Uterus (tissue), 4 donors: ENCODE data around the gene BEND4. TPM values are rescaled to one million over a fixed set of nuclear protein-coding genes. Genes with fewer than 3 reads are reported as not detected.

Source experiments
- DNase-seq, 2 donors: peaks; one replicate each; pipeline ENCODE4 v3.0.0-alpha.2; 2019 to 2020
- H3K27ac ChIP-seq, 2 donors: fragments of 200-600 bp; sonication (generic); 1 replicate in 1 of 2; 2 replicates in 1 of 2; pipeline ENCODE4 v1.5.1; 2016 to 2018
- H3K27me3 ChIP-seq, 2 donors: fragments of 200-600 bp; sonication (generic); one replicate each; pipeline ENCODE4 v1.5.1; 2018 to 2019; ENCODE audit warnings: control low read depth in 1 of 2
- H3K36me3 ChIP-seq, 2 donors: fragments of 200-600 bp; sonication (generic); one replicate each; pipeline ENCODE4 v1.5.1; 2019; ENCODE audit warnings: control low read depth in 1 of 2
- H3K4me1 ChIP-seq, 2 donors: fragments of 200-600 bp; sonication (generic); one replicate each; pipeline ENCODE4 v1.5.1; 2018 to 2019; ENCODE audit warnings: control low read depth in 1 of 2
- H3K4me3 ChIP-seq, 2 donors: fragments of 200-600 bp; sonication (generic); 1 replicate in 1 of 2; 2 replicates in 1 of 2; pipeline ENCODE4 v1.5.1; 2018 to 2019; ENCODE audit warnings: mild to moderate bottlenecking in 1 of 2
- H3K9me3 ChIP-seq, 2 donors: fragments of 200-600 bp; sonication (generic); one replicate each; pipeline ENCODE4 v1.5.1; 2019; ENCODE audit warnings: control low read depth in 1 of 2
- POLR2A ChIP-seq, 2 donors: fragments of 450-650 bp; IDR thresholded peaks; one replicate each; pipeline ENCODE4 v1.6.1; 2016; ENCODE audit warnings: antibody characterized with exemption in 2 of 2, mild to moderate bottlenecking in 1 of 2, moderate library complexity in 1 of 2
- intact Hi-C: fragments of 100-400 bp; cut with DNase I; formaldehyde crosslinking; loops from one replicate; pipeline ENCODE4 v1.15.1; 2023; ENCODE audit warnings: low total_unique reads
- total RNA-seq, 4 donors: library from RNA; depleted of rRNA in 3 of 4; stranded (reverse); fragments of >200 nt in 3 of 4; gene quantifications; one replicate each; pipeline versions ENCODE4 v1.1.0 to v1.2.4, GENCODE V29; 2014 to 2023
- TF ChIP-seq, protein P1 (sequence below), 4 experiments: fragments of 200-600 bp in 2 of 4; fragments of 450-650 bp in 2 of 4; sonication (generic) in 2 of 4; IDR thresholded peaks; one replicate each; pipeline ENCODE4 v1.5.1; 2016 to 2019; ENCODE audit warnings: antibody characterized with exemption in 4 of 4, mild to moderate bottlenecking in 2 of 4, moderate library complexity in 1 of 4
- donor health status: DM: yes; HTN: yes; CAD: no.

BEND4 gene
- total RNA-seq, 4 donors from 2014 or later: 0.14 to 13.8 (median 0.65) TPM

GRCh38 chr4:42078184-42078801, 74.2 kb downstream of the BEND4 start:
- Histone ChIP-seq H3K36me3 (no peaks in the 10 kb centered on the region), H3K4me1 (no peaks in the 10 kb centered on the region), H3K27me3 (no peaks in the 10 kb centered on the region), H3K9me3 (no peaks in the 10 kb centered on the region), H3K4me3 (no peak overlapping the region), H3K27ac (no peak overlapping the region)
- TF ChIP-seq, protein P1, sequence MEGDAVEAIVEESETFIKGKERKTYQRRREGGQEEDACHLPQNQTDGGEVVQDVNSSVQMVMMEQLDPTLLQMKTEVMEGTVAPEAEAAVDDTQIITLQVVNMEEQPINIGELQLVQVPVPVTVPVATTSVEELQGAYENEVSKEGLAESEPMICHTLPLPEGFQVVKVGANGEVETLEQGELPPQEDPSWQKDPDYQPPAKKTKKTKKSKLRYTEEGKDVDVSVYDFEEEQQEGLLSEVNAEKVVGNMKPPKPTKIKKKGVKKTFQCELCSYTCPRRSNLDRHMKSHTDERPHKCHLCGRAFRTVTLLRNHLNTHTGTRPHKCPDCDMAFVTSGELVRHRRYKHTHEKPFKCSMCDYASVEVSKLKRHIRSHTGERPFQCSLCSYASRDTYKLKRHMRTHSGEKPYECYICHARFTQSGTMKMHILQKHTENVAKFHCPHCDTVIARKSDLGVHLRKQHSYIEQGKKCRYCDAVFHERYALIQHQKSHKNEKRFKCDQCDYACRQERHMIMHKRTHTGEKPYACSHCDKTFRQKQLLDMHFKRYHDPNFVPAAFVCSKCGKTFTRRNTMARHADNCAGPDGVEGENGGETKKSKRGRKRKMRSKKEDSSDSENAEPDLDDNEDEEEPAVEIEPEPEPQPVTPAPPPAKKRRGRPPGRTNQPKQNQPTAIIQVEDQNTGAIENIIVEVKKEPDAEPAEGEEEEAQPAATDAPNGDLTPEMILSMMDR (IDR thresholded peaks at IDR 0.05): no peak
- no peak for TF ChIP-seq POLR2A (IDR thresholded peaks at IDR 0.05)
- intact Hi-C loops: no loop called here
- no peak for DNase-seq

DNA sequence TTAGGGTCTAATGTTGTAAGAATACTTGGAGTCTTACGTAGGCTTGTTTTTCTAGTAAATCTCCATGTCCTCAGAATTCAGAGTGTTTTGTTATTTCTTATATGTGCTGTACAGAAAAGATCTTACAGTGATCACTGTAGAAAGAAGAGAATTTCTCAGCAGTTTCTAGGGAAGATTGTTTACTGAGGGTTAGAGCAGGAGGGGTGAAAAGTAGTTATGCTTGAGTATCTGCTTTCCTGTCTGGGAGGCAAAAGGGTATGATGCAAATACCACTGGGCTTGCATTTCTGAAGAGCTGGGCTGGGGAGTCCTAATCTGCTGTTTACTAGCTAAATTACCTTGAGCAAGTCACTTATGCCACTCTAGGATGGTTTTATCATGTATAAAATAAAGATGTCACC, 78.2 kb downstream of the BEND4 start:
- no peaks in the 10 kb centered on the region for H3K4me1 ChIP-seq
- no peak for TF ChIP-seq POLR2A (IDR thresholded peaks at IDR 0.05)
- DNase-seq: no peak
- H3K9me3 ChIP-seq: no peaks in the 10 kb centered on the region
- H3K27me3 ChIP-seq: no peaks in the 10 kb centered on the region
- no peak overlapping the region for H3K4me3 ChIP-seq
- H3K36me3 ChIP-seq: no peaks in the 10 kb centered on the region
- intact Hi-C loops: no loop called here
- H3K27ac ChIP-seq: no peak overlapping the region

- intact Hi-C loops: no loop called here
- no peak overlapping the region for H3K4me3 ChIP-seq
- TF ChIP-seq, protein P1 (IDR thresholded peaks at IDR 0.05): no peak
- TF ChIP-seq POLR2A (IDR thresholded peaks at IDR 0.05): no peak
- H3K27me3 ChIP-seq: no peaks in the 10 kb centered on the region
- H3K4me1 ChIP-seq: no peaks in the 10 kb centered on the region
- DNase-seq: no peak
- H3K36me3 ChIP-seq: no peaks in the 10 kb centered on the region
- H3K27ac ChIP-seq: no peak overlapping the region
- H3K9me3 ChIP-seq: no peaks in the 10 kb centered on the region
Measured at GRCh38 chr4:42070463-42070862, 82.0 kb downstream of the BEND4 start.

DNA sequence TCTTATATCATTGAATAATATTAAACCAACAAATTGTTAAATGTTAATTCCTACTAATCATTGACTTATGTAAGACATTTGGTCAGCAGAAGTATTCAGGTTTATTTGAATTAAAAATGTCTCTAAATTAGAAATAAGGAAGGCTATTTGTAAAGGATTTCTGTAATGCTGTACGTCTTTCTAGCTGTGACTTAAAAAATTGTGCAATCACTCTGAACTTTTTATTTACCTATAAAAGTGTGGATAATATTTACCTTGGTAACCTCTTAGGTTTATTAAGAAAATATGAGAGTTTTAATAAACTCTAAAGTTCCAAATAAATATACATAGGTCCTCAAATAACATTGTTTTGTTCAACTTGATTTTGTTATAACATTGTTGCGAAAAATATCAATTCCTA, 85.2 kb downstream of the BEND4 start:
- H3K27ac ChIP-seq: no peak overlapping the region
- H3K27me3 ChIP-seq: no peaks in the 10 kb centered on the region
- DNase-seq: no peak
- no peak overlapping the region for H3K4me3 ChIP-seq
- H3K9me3 ChIP-seq: no peaks in the 10 kb centered on the region
- intact Hi-C loops: no loop called here
- TF ChIP-seq, protein P1 (IDR thresholded peaks at IDR 0.05): no peak
- no peak for TF ChIP-seq POLR2A (IDR thresholded peaks at IDR 0.05)
- no peaks in the 10 kb centered on the region for H3K36me3 ChIP-seq
- H3K4me1 ChIP-seq: no peaks in the 10 kb centered on the region

- intact Hi-C loops: no loop called here
- no peak overlapping the region for H3K27ac ChIP-seq
- H3K4me3 ChIP-seq: no peak overlapping the region
- DNase-seq: no peak
- H3K36me3 ChIP-seq: no peaks in the 10 kb centered on the region
- H3K4me1 ChIP-seq: no peaks in the 10 kb centered on the region
- H3K9me3 ChIP-seq: no peaks in the 10 kb centered on the region
- H3K27me3 ChIP-seq: no peaks in the 10 kb centered on the region
- TF ChIP-seq, protein P1 (IDR thresholded peaks at IDR 0.05): no peak
- TF ChIP-seq POLR2A (IDR thresholded peaks at IDR 0.05): no peak
Measured at GRCh38 chr4:42066402-42066801, 86.1 kb downstream of the BEND4 start.

Other genes with a start within 250 kb of the BEND4 start
- 10 to 100 TPM; 30.9 to 61.1 (median 47.8) TPM for gene TMEM33, start 217.2 kb downstream of the BEND4 start, total RNA-seq
- under 1 TPM in 2 of 4 donors, not detected in 2; 0.30 to 0.35 TPM for gene DCAF4L1, start 170.9 kb downstream of the BEND4 start, total RNA-seq
- 100 to 1,000 TPM in 2 of 4 donors, 10 to 100 TPM in 2; 37.9 to 219 (median 88.1) TPM for gene SLC30A9, start 162.1 kb downstream of the BEND4 start, total RNA-seq
- gene SHISA3, start 244.8 kb upstream of the BEND4 start, total RNA-seq: 1 to 10 TPM in 1 of 4 donors, under 1 TPM in 3; 0.37 to 1.8 (median 0.55) TPM